Osteoblast (primary cell): ENCODE results near the gene CARD11. TPM values are rescaled to one million over a fixed set of nuclear protein-coding genes. Genes with fewer than 3 reads are reported as not detected.
A peak's percentile ranks its signal among the peaks of the same experiment; 100 is the strongest.

ENCODE experiments used
- DNase-seq: peaks from one replicate; pipeline ENCODE4 v3.0.0; 2011; ENCODE audit warnings: low spot score, mixed read lengths; ENCODE audit not compliant: insufficient read length; ENCODE audit errors: missing footprints
- H2AFZ ChIP-seq: 2 replicates; pipeline ENCODE4 v1.6.0; 2011; ENCODE audit warnings: mild to moderate bottlenecking, low read length
- H3K27ac ChIP-seq: 2 replicates; pipeline ENCODE4 v1.5.1; 2011; ENCODE audit warnings: mild to moderate bottlenecking, low read depth, low read length, moderate library complexity
- H3K27me3 ChIP-seq: 2 replicates; pipeline ENCODE4 v1.6.0; 2012; ENCODE audit warnings: mild to moderate bottlenecking, control low read depth, inconsistent platforms, low read length, moderate library complexity; ENCODE audit not compliant: insufficient read depth
- H3K36me3 ChIP-seq: 2 replicates; pipeline ENCODE4 v1.5.1; 2011; ENCODE audit warnings: mild to moderate bottlenecking, low read length, control low read depth, moderate library complexity; ENCODE audit not compliant: insufficient read depth
- H3K4me1 ChIP-seq: 2 replicates; pipeline ENCODE4 v1.5.1; 2011; ENCODE audit warnings: mild to moderate bottlenecking, low read length, control low read depth, moderate library complexity; ENCODE audit not compliant: insufficient read depth
- H3K4me2 ChIP-seq: 2 replicates; pipeline ENCODE4 v1.6.0; 2011; ENCODE audit warnings: mild to moderate bottlenecking, low read length; ENCODE audit not compliant: insufficient read depth
- H3K4me3 ChIP-seq: fragments of 200-600 bp; sonication (generic); 3 replicates; pipeline ENCODE4 v1.5.1; 2012; ENCODE audit warnings: mild to moderate bottlenecking, low read length, inconsistent platforms; ENCODE audit not compliant: insufficient read depth
- H3K79me2 ChIP-seq: 2 replicates; pipeline ENCODE4 v1.6.0; 2012; ENCODE audit warnings: mild to moderate bottlenecking, low read length, control low read depth, inconsistent platforms; ENCODE audit not compliant: insufficient read depth
- H3K9me3 ChIP-seq: 2 replicates; pipeline ENCODE4 v1.5.1; 2011; ENCODE audit warnings: low read depth, low read length, control low read depth
- H4K20me1 ChIP-seq: 2 replicates; pipeline ENCODE4 v1.6.0; 2012; ENCODE audit warnings: mild to moderate bottlenecking, low read length, control low read depth; ENCODE audit not compliant: insufficient read depth
- CTCF ChIP-seq: IDR thresholded peaks from 2 replicates; pipeline ENCODE4 v1.5.1; 2011; ENCODE audit warnings: mild to moderate bottlenecking, low read depth, low read length, moderate library complexity; ENCODE audit errors: extremely low read depth
- total RNA-seq: library from RNA; depleted of rRNA; stranded (reverse); fragments of >200 nt; gene quantifications from 2 replicates; pipeline ENCODE4 v1.2.3, GENCODE V29; 2012

Gene CARD11
- total RNA-seq, 1 donor = not detected

- Histone ChIP-seq H3K36me3 (no peaks in the 10 kb centered on the region), H3K27me3 (no peaks in the 10 kb centered on the region), H4K20me1 (no peaks in the 10 kb centered on the region), H3K4me3 (no peak overlapping the region), H2AFZ (no peak overlapping the region), H3K4me1 (no peaks in the 10 kb centered on the region), H3K9me3 (no peaks in the 10 kb centered on the region), H3K4me2 (no peak overlapping the region), H3K79me2 (no peaks in the 10 kb centered on the region), H3K27ac (no peak overlapping the region)
- peak; percentile 29 for DNase-seq
- TF ChIP-seq CTCF = no peak
Measured at GRCh38 chr7:2928256-2928612, 115.4 kb downstream of the CARD11 start.

- no peak overlapping the region for H3K4me3 ChIP-seq
Measured at GRCh38 chr7:2927592-2927991, 116.1 kb downstream of the CARD11 start.

DNA sequence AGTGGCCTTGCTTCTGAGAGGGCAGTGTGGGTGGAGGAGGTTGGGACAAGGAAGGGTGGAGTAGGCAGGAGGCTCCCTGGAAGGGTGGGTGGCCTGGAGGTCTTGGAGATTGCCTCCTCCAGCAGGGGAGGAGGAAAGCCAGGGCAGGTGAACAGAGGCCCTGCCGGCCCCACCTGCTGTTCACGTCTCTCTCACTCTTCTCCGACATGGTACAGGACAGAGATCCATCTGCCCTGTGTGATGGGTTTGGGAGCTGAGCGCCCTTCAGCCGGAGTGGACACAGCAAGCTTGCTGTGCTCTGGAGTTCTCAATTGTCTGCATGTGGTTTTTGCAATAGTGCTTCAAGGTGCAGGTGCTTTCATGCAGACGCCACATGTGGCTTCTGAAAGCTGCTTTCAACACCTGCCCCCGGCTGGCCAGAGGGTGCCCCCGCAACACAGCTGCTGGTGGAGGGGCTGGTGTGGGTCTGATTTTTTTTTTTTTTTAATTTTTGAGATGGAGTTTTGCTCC is 116.7 kb downstream of the CARD11 start:
- no peaks in the 10 kb centered on the region for H4K20me1 ChIP-seq

More at GRCh38 chr7:2927592-2927991, 116.1 kb downstream of the CARD11 start:
- no peak overlapping the region for H3K27ac ChIP-seq
- no peaks in the 10 kb centered on the region for H4K20me1 ChIP-seq
- H2AFZ ChIP-seq = no peak overlapping the region
- no peak for TF ChIP-seq CTCF
- peak; percentile 36 for DNase-seq
- no peaks in the 10 kb centered on the region for H3K27me3 ChIP-seq
- H3K4me2 ChIP-seq = no peak overlapping the region
- no peaks in the 10 kb centered on the region for H3K79me2 ChIP-seq
- H3K36me3 ChIP-seq = no peaks in the 10 kb centered on the region
- no peaks in the 10 kb centered on the region for H3K4me1 ChIP-seq
- no peaks in the 10 kb centered on the region for H3K9me3 ChIP-seq

More for the DNA sequence above, 116.7 kb downstream of the CARD11 start:
- H3K36me3 ChIP-seq = no peaks in the 10 kb centered on the region
- no peak overlapping the region for H3K4me2 ChIP-seq
- H3K4me1 ChIP-seq = no peaks in the 10 kb centered on the region
- no peak for TF ChIP-seq CTCF
- H2AFZ ChIP-seq = no peak overlapping the region
- DNase-seq = peak; percentile 34
- no peaks in the 10 kb centered on the region for H3K27me3 ChIP-seq
- H3K9me3 ChIP-seq = no peaks in the 10 kb centered on the region
- no peak overlapping the region for H3K4me3 ChIP-seq
- H3K79me2 ChIP-seq = no peaks in the 10 kb centered on the region
- H3K27ac ChIP-seq = no peak overlapping the region
